Measurements from ENCODE around the gene PDE11A. TPM values are rescaled to one million over a fixed set of nuclear protein-coding genes. Genes with fewer than 3 reads are reported as not detected.

PDE11A gene
- total RNA-seq, 1 experiment from 2014 or later: 0.13 TPM

- H3K79me1 ChIP-seq (ENCODE audit: insufficient read depth, low read depth, low read length, poor library complexity, severe bottlenecking): no peaks in the 10 kb centered on the region
- no peak for TF ChIP-seq CTCF (conservative IDR thresholded peaks at IDR 0.05)
- no peak overlapping the region for H2BK20ac ChIP-seq (ENCODE audit: low read depth, low read length, poor library complexity, severe bottlenecking)
- H3K56ac ChIP-seq (ENCODE audit: insufficient read length, low read depth, low read length): no peak overlapping the region
- no peaks in the 10 kb centered on the region; a peak in 2 of 4 replicates for H3K4me1 Mint-ChIP-seq
- no peaks in the 10 kb centered on the region for H4K20me1 ChIP-seq (ENCODE audit: control insufficient read depth, insufficient read depth, insufficient read length)
- H2AK5ac ChIP-seq (ENCODE audit: insufficient read length, low read length): no peak overlapping the region
- H4K5ac ChIP-seq (ENCODE audit: insufficient read length, low read depth, low read length): no peak overlapping the region
- no peaks in the 10 kb centered on the region; the same call in 1 of the 2 replicates for H3K27me3 ChIP-seq (ENCODE audit: insufficient read depth, low read length)
- H3K27ac ChIP-seq (ENCODE audit: insufficient read length, low read depth, low read length): no peak overlapping the region
- H2BK12ac ChIP-seq (ENCODE audit: insufficient read length, low read depth, low read length): no peak overlapping the region
- H3K4ac ChIP-seq (ENCODE audit: low read depth, low read length): no peak overlapping the region
- H3K27ac Mint-ChIP-seq: no peak overlapping the region
- no peak overlapping the region for H3K23ac ChIP-seq (ENCODE audit: insufficient read length, low read depth, low read length)
- no peak overlapping the region for H3K18ac ChIP-seq (ENCODE audit: insufficient read length, low read depth, low read length)
- no peaks in the 10 kb centered on the region for H3K79me2 ChIP-seq (ENCODE audit: insufficient read depth, low read length)
- no peak overlapping the region for H3T11ph ChIP-seq (ENCODE audit: low read length)
- H3K9me3 ChIP-seq (ENCODE audit: control insufficient read depth, low read depth, low read length): no peaks in the 10 kb centered on the region
- H3K9ac ChIP-seq (ENCODE audit: extremely low read depth, insufficient read length, low read length): no peak overlapping the region
- no peak overlapping the region for H2AFZ ChIP-seq (ENCODE audit: low read length)
- H3K4me1 ChIP-seq (ENCODE audit: insufficient read depth, low read length): peaks cover 1% of the 10 kb centered on the region; the same call in 1 of the 2 replicates
- no peak overlapping the region for H3K14ac ChIP-seq (ENCODE audit: insufficient read depth, low read length)
- H2BK120ac ChIP-seq (ENCODE audit: low read depth, low read length, poor library complexity, severe bottlenecking): no peak overlapping the region
- no peak overlapping the region for H4K91ac ChIP-seq (ENCODE audit: insufficient read length, low read depth, low read length)
- WGBS (ENCODE audit: extremely low coverage, insufficient read length, low lambda C conversion rate): no CpG with 5 or more reads among the region's 6 CpGs
- no peak overlapping the region for H3K4me2 ChIP-seq (ENCODE audit: insufficient read depth, insufficient read length, low read length)
- H3K9me3 Mint-ChIP-seq: no peaks in the 10 kb centered on the region
- peaks cover 19% of the 10 kb centered on the region for H3K27me3 Mint-ChIP-seq (ENCODE audit: low read depth)
- no peak for DNase-seq
- H4K8ac ChIP-seq (replicated peaks; ENCODE audit: insufficient read length, low read depth, low read length): no peak overlapping the region
- no peak overlapping the region for H2BK15ac ChIP-seq (ENCODE audit: low read depth, low read length)
- H2BK5ac ChIP-seq (ENCODE audit: insufficient read length, low read length): no peak overlapping the region
- H3K23me2 ChIP-seq (ENCODE audit: insufficient read length, low read depth, low read length, poor library complexity, severe bottlenecking): no peaks in the 10 kb centered on the region
- H3K4me3 Mint-ChIP-seq: no peak overlapping the region
- no peaks in the 10 kb centered on the region for H3K36me3 Mint-ChIP-seq (ENCODE audit: insufficient read depth in 1 of 3, low read depth in 3 of 3)
Observed at GRCh38 chr2:177680866-177681712, 391.5 kb downstream of the PDE11A start.
